Measurements from ENCODE around the gene SFSWAP. TPM values are rescaled to one million over a fixed set of nuclear protein-coding genes. Genes with fewer than 3 reads are reported as not detected.

Gene SFSWAP
- polyA plus RNA-seq, 3 donors = 7.3 to 33.0 (median 10.7) TPM

DNA sequence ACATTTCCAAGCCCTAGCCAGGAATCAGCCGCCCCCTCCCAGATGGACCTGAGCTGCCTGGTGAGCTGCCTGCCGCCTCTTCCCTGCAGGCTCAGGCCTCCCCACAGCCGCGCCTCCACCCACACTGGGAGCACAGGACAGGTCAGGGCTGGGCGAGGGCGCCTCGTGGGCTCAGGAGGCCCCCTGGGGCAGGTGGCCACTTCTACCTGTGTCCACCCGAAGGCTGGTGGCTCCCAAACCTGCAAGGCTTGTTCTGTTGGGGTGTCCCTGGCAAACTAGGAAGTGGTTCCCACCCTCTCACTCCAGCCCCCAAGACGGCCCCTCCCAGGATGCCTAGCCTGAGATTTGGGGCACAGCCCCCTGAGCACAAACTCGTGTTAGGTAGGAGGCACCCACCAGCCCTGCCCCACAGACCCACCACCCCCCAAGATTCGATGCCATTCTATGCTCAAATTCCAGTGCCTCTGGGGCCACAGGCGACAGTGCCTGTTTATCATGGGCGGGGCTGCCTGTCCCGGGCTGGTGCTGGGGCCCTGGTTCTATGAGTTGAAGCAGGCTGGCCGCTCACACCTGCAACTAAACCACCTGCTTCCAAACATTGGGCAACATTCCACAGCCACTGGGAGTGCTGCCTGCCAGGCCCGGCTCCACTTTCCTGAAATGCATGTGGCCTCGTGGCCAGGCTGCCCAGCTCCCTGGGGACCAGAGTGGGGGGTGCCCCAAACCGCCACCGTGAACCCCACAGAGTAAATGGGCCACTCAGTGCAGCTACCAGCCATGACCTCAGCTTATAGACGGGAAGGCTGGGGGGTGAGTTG lies 124.1 kb downstream of the SFSWAP start:
- H2AFZ ChIP-seq (ENCODE audit: insufficient read depth, low read depth, low read length, poor library complexity, severe bottlenecking) = no peak overlapping the region
- no peak overlapping the region for H3K9ac ChIP-seq (ENCODE audit: insufficient read depth, low read length, poor library complexity, severe bottlenecking)
- peaks cover 81% of the 10 kb centered on the region for H4K20me1 ChIP-seq (ENCODE audit: insufficient read depth, low read length)
- peaks cover 6 to 24% of the 10 kb centered on the region in 2 donors for H3K36me3 ChIP-seq (replicated peaks in 1 of 2; ENCODE audit: control insufficient read depth in 1 of 2, insufficient read depth in 2 of 2, low read length in 2 of 2)
- peaks cover 17 to 44% of the 10 kb centered on the region in 2 donors for H3K36me3 Mint-ChIP-seq
- 86% methylated on average over 16 of the region's 20 CpGs for WGBS (ENCODE audit: insufficient coverage)
- peaks cover 0 to 2% (median 0%) of the 10 kb centered on the region in 7 donors for H3K9me3 Mint-ChIP-seq
- DNase-seq = no peak
- peaks cover 2 to 29% (median 25%) of the 10 kb centered on the region in 3 donors for H3K27me3 Mint-ChIP-seq (ENCODE audit: low read depth in 3 of 3)
- H3K79me2 ChIP-seq (ENCODE audit: insufficient read depth, low read length) = peaks cover 54% of the 10 kb centered on the region
- H3K4me3 Mint-ChIP-seq = no peak overlapping the region
- peaks cover 14 to 19% of the 10 kb centered on the region in 2 donors for H3K4me1 ChIP-seq (ENCODE audit: control insufficient read depth in 1 of 2, insufficient read depth in 2 of 2, low read length in 2 of 2)
- peaks cover 13% of the 10 kb centered on the region for H3K4me1 Mint-ChIP-seq
- H3K4me3 ChIP-seq (replicated peaks in 1 of 3; ENCODE audit: low read depth in 2 of 3, low read length in 3 of 3) = no peak overlapping the region
- no peak overlapping the region for H3K4me2 ChIP-seq (replicated peaks; ENCODE audit: extremely low read depth, low read length, poor library complexity, severe bottlenecking)
- H3K27me3 ChIP-seq (ENCODE audit: control insufficient read depth in 2 of 2, insufficient read depth in 2 of 2, low read length in 2 of 2) = peaks cover 0 to 12% of the 10 kb centered on the region in 2 donors
- intact Hi-C loops (cut with micrococcal nuclease) = loop anchor here (10.0 kb wide), 3 partner anchors 60 to 920 kb away; no protein-coding TSS in a partner anchor
- H3K27ac Mint-ChIP-seq = peak overlapping the region in 1 of 7 donors; percentile 30
- TF ChIP-seq, protein P1, sequence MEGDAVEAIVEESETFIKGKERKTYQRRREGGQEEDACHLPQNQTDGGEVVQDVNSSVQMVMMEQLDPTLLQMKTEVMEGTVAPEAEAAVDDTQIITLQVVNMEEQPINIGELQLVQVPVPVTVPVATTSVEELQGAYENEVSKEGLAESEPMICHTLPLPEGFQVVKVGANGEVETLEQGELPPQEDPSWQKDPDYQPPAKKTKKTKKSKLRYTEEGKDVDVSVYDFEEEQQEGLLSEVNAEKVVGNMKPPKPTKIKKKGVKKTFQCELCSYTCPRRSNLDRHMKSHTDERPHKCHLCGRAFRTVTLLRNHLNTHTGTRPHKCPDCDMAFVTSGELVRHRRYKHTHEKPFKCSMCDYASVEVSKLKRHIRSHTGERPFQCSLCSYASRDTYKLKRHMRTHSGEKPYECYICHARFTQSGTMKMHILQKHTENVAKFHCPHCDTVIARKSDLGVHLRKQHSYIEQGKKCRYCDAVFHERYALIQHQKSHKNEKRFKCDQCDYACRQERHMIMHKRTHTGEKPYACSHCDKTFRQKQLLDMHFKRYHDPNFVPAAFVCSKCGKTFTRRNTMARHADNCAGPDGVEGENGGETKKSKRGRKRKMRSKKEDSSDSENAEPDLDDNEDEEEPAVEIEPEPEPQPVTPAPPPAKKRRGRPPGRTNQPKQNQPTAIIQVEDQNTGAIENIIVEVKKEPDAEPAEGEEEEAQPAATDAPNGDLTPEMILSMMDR (IDR thresholded peaks at IDR 0.05) = no peak
- no peaks in the 10 kb centered on the region for H3K9me3 ChIP-seq (replicated peaks in 1 of 2; ENCODE audit: control insufficient read depth in 1 of 2, insufficient read depth in 1 of 2, low read length in 2 of 2)
- no peak overlapping the region for H3K27ac ChIP-seq (ENCODE audit: low read depth in 1 of 2, low read length in 2 of 2)

DNA sequence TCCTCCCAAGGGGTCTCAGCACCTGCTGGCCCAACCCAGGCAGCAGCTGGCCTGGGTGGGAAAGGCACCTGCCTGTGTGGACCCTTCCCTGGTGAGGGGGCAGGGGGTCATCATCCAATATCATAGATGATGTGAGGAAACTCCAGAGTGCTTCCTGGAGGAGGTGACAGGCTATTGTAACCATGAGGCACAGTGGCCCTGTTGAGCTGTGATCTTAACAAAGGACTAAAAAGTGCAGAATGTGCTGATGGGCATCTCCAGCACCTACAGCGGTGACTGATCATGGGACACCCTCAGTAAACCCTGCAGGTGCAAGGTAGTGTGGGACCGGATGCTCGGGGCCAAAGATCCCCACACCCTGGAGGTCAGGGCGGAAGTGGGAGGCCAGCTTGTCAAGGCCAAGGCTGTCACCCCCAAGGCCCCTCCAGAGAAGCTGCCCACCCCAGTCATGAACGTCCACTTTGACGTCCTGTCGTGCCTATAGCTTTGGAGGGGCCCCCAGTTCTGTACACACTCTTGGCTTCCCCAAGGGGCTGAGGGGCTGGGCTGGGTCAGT lies 124.8 kb downstream of the SFSWAP start:
- H3K4me2 ChIP-seq (replicated peaks; ENCODE audit: extremely low read depth, low read length, poor library complexity, severe bottlenecking) = no peak overlapping the region
- intact Hi-C loops (cut with micrococcal nuclease) = loop anchor here (10.0 kb wide), 3 partner anchors 61 to 921 kb away; no protein-coding TSS in a partner anchor
- no peaks in the 10 kb centered on the region for H3K9me3 ChIP-seq (replicated peaks in 1 of 2; ENCODE audit: control insufficient read depth in 1 of 2, insufficient read depth in 1 of 2, low read length in 2 of 2)
- peaks cover 48% of the 10 kb centered on the region for H3K79me2 ChIP-seq (ENCODE audit: insufficient read depth, low read length)
- H3K9ac ChIP-seq (ENCODE audit: insufficient read depth, low read length, poor library complexity, severe bottlenecking) = no peak overlapping the region
- H3K4me3 ChIP-seq (replicated peaks in 1 of 3; ENCODE audit: low read depth in 2 of 3, low read length in 3 of 3) = no peak overlapping the region
- no peak overlapping the region for H2AFZ ChIP-seq (ENCODE audit: insufficient read depth, low read depth, low read length, poor library complexity, severe bottlenecking)
- TF ChIP-seq, protein P1 (IDR thresholded peaks at IDR 0.05) = no peak
- peaks cover 2 to 27% (median 25%) of the 10 kb centered on the region in 3 donors for H3K27me3 Mint-ChIP-seq (ENCODE audit: low read depth in 3 of 3)
- peak overlapping the region in 1 of 7 donors; percentile 30 for H3K27ac Mint-ChIP-seq
- H4K20me1 ChIP-seq (ENCODE audit: insufficient read depth, low read length) = peaks cover 74% of the 10 kb centered on the region
- H3K4me1 ChIP-seq (ENCODE audit: control insufficient read depth in 1 of 2, insufficient read depth in 2 of 2, low read length in 2 of 2) = peaks cover 9 to 13% of the 10 kb centered on the region in 2 donors
- no peak overlapping the region for H3K4me3 Mint-ChIP-seq
- no peak overlapping the region for H3K27ac ChIP-seq (ENCODE audit: low read depth in 1 of 2, low read length in 2 of 2)
- no peak for DNase-seq
- H3K27me3 ChIP-seq (ENCODE audit: control insufficient read depth in 2 of 2, insufficient read depth in 2 of 2, low read length in 2 of 2) = peaks cover 0 to 10% of the 10 kb centered on the region in 2 donors
- peaks cover 0 to 2% (median 0%) of the 10 kb centered on the region in 7 donors for H3K9me3 Mint-ChIP-seq
- H3K4me1 Mint-ChIP-seq = peaks cover 12% of the 10 kb centered on the region
- peaks cover 13 to 31% of the 10 kb centered on the region in 2 donors for H3K36me3 ChIP-seq (replicated peaks in 1 of 2; ENCODE audit: control insufficient read depth in 1 of 2, insufficient read depth in 2 of 2, low read length in 2 of 2)
- H3K36me3 Mint-ChIP-seq = peaks cover 24 to 51% of the 10 kb centered on the region in 2 donors
- WGBS (ENCODE audit: insufficient coverage) = 90% methylated on average over 5 of the region's 7 CpGs

All from CD14-positive monocyte (primary cell).